DMS79 treated with DMSO at 0.1 percent for 48 hours (cell line): Measurements from ENCODE around the gene ZDHHC9.
A peak's percentile ranks its signal among the peaks of the same experiment; 100 is the strongest.

ENCODE experiments used
- DNase-seq: peaks from one replicate; lab custom pipeline; 2025; lab: John Stamatoyannopoulos, UW

Gene ZDHHC9

DNA sequence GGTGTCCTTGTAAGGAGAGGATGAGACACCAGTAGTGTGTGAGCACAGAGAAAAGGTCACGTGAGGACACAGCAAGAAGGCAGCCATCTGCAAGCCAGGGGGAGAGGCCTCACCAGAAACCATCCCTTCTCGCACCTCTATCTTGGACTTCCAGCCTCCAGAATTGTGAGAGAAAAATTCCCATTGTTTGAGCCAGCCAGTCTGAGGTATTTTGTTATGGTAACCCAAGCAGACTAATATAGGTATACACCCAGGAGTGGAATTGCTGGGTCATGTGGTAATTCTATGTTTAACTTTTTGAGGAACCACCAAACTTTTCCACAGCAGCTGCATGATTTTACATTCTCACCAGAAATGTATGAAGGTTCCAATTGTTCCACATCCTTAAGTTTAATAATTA lies 25.6 kb downstream of the ZDHHC9 start:
- DNase-seq = no peak

DNA sequence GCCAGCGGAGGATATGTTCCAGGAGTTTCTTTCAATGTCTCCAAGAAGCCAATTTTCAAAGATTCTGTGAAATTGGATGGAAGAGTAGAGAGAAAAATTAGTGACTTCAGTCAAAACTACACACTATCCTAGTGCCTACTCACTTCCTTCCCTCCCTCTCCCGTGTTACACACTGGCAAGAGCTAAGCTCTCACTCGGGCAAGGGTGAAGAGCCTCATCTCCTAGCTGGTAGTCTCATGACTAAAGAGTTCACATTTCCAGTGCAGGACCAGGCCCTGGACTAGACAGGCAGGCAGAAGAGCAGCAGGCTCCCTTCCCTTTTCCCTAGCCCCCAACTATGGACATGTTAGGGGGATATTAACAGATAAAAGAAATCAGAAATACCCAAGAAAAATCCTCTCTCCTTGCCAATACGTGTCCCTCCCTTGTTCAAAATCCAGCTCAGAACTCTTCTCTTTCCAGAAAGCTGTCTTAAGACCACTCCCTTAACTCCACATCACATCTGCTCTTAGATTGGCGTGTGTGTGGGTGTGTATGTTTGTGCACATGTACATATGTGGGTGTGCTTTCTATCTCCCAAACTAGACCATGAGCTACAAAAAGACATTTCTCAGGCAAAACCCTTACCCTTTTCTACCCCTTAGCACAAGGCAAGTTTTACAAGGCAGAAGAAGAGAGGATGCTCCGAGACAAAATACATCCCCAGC lies 29.9 kb downstream of the ZDHHC9 start:
- DNase-seq = no peak

DNA sequence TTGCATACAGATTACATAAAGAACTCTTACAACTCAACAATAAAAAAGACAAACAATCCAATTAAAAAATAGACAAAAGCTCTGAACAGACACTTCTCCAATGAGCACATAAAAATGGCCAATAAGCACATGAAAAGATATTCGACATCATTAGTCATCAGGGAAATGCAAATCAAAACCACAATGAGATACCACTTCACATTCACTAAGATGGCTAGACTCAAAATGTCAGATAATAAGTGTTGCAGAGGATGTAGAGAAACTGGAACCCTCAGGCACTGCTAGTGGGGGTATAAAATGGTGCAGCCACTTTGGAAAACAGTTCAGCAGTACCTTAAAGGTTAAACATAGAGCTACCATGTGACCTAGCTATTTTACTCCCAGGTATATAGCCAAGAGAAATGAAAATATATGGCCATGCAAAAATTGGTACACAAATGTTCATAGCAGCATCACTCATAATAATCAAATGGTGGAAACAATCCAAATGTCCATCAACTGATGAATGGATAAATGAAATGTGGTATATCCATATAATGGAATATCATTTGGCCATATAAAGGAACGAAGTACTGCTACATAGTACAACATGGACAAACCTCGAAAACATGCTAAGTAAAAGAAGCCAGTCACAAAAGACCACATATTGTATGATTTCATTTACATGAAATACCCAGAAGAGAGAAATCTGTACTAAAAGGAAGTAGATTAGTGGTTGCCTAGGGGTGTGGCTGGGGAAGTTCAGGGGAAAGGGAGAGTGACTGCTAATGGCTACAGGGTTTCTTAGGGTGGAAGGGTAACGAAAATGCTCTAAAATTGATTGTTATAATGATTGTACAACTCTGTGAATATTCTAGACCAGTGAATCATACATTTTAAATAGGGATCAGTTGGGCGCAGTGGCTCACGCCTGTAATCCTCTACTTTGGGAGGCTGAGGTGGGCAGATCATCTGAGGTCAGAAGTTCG lies 34.6 kb downstream of the ZDHHC9 start:
- no peak for DNase-seq

DNA sequence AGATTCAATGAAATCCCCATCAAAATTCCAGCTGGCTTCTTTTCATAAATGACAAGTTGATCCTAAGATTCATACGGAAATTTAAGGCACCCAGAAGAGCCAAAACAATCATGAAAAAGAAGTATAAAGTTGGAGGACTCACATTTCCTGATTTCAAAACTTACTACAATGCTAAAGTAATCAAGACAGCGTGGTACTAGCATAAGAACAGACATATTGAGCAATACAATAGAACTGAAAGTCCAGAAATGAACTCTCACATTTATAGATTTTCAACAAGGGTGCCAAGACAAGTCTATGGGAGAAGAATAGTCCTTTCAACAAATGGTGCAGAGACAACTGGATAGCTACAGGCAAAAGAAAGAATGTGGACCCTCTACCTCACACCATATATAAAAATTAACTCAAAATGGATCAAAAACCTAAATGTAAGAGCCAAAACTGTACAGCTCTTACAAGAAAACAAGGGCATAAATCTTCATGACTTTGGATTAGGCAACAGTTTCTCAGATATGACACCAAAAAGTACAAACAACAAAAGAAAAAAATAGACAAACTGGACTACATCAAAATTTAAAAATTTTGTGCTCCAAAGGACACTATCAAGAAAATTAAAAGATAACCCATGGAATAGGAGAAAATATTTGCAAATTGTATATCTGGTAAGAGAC lies 35.4 kb downstream of the ZDHHC9 start:
- no peak for DNase-seq

DNA sequence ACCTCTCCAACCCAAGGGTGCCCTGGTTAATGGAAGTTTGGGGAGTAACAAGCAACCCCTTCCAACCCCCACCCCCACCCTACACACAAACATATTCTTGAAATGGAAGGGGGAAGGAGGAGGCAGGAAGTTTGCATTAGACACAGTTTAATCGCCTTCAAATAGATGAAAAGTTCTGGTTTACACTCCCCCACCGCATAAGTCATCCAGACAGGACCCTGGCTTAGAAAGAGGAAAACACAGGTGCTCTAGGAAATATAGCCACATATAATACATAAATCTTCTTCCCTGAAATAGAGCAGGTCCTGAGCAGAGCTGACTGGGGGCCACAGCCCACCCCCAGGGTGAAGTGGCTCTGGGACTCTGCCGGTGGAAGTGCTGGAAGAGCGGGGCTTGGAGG lies 38.9 kb downstream of the ZDHHC9 start:
- no peak for DNase-seq

DNA sequence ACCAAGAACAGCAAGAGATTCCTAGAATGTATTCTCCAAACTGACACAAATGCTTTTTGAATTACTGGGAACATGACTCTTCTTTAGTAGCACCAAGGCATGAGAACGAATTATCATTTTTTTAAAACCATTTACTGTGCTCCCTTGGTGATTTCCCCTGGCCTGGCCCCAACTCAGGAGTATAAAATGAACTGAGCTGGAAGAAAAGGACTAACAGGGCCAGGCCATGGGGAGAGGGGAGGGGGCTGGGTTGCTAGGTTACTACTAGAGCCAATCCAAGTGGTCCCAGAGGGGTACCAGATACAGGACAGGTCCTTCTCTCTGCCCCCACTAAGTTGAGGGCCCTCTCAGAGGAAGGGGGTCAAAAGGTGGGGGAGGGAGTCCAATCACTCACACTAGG lies 40.8 kb downstream of the ZDHHC9 start:
- peak; percentile 9 for DNase-seq

DNA sequence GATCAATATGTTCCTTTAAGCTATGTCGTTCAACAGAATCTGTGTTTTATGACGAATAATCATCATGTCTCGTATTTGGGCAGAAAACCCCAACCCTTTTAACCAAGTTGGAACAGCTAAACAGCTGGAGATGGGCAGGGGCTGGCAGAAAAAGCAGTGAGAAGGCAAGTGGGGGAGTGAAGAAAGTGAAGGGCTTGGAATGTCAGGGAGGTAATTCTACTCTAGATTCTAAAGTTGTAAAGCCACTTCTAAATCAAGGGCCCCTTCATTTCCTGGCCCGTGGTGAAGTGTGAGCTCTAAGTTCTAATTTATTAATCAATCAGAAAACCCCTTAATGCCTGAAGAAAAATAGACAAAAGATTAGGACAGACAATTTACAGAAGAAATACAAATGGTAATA lies 43.5 kb downstream of the ZDHHC9 start:
- DNase-seq = peak; percentile 18

DNA sequence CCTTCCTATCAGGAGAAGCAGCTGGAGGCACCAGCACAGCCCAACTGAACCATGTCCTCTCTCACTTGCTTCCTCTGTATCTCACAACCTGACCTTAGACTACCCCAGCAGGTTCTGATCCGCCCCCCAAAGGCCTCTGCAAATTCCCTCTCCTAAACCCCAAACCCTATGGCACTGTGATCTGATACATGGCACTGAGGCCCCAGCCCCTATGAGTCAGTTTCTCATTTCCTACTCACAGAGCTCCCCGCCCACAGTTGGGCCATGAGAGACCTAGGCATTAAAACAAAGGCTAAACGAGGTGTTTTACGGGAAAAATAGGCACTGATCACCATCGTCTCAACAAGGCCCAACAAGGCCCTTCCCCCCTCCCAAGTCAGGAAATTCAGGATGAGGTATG lies 44.8 kb downstream of the ZDHHC9 start:
- no peak for DNase-seq

DNA sequence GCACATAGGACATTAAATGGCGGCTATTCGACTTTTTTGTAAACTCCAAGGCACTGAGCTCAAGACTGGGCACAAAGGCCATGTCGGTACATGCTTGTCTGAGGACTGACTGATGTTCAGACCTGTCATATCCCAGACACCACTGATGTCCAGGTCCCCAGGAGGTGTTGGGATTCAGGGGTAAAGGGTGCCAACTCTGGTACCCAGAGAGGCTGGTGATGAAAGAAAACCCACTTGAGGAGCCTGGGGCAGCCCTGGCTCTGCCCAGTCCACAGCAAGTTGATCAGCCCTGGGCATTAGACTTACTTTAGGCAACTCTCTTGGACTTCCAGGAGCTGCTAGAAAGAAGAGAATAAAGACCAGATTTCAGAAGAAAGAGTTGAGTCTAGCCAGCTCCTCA lies 45.2 kb downstream of the ZDHHC9 start:
- DNase-seq = no peak

DNA sequence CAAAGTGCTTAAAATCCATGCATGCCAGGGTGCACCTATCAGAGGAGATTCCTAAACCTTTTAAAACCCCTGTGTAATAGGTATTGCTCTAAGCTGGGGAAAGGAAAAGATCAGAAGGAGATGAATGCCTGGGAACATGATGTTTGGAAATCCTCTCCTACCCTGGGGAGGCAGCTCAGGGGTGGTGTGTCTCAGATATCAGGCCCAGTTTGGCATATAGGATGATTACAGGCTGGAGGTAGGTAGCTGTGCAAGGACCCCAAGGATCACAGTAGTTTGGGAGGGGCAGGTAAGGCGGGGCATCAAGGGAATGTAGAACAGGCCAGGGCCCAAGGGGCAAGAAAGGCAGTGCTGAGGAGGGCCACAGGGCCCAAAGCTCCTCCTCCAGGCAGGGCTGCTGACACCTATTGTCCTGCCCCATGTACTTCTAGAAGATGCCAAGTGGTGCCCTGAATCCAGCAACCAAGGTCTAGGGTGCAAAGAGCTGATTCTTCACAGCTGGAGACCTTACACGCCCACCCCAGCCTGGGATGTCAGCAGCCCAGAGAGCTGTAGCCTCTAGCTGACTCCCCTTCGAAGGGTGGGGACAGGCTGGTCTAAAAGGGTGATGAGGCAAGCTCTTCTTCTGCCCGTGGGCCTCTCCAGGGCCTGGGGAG lies 46.3 kb downstream of the ZDHHC9 start:
- no peak for DNase-seq

DNA sequence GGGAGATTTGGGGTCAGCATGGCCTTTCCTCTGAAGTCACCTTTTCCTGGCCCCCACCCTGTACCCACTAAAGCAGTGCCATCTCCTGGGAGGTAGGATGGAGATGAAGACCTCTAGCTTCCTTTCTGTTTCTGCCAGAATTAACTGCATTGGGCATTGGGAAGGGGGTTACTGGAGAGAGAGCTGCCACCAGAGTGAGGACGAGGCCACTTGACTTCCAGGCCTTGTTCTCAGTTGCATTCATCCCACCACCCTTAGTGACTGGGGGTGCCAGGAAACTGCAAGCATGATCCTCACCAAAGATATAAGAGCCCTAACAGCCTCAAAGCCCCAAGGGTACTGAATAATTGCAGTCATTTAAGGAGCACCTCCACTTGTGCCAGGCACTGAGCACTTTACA lies 48.1 kb downstream of the ZDHHC9 start:
- DNase-seq = no peak

DNA sequence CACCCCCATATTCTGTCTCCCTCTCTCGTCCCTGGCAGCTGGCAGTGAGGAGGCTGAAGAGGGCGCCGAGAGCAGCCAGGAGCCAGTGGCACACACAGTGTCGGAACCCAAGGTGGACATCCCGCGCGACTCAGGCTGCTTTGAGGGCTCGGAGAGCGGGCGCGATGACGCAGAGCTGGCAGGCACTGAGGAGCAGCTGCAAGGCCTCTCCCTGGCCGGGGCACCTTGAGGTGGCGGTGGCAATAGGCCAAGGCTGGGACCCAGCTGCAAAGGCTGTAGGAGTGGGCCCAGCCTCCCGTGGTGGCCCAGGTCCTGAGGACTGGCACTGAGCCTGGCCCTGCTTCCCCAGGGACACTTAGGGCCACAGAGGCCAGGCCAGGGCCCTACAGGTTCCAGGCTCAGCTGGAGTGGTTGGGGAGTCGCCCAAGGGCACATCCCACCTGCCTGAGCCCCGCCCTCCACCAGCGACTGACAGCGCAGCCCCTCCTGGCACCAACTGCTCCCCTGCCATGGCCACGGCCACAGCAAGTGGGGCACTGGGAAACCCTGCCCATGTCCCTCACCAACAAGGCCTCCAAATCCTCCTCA lies 50.0 kb downstream of the ZDHHC9 start:
- DNase-seq = peak; percentile 83

DNA sequence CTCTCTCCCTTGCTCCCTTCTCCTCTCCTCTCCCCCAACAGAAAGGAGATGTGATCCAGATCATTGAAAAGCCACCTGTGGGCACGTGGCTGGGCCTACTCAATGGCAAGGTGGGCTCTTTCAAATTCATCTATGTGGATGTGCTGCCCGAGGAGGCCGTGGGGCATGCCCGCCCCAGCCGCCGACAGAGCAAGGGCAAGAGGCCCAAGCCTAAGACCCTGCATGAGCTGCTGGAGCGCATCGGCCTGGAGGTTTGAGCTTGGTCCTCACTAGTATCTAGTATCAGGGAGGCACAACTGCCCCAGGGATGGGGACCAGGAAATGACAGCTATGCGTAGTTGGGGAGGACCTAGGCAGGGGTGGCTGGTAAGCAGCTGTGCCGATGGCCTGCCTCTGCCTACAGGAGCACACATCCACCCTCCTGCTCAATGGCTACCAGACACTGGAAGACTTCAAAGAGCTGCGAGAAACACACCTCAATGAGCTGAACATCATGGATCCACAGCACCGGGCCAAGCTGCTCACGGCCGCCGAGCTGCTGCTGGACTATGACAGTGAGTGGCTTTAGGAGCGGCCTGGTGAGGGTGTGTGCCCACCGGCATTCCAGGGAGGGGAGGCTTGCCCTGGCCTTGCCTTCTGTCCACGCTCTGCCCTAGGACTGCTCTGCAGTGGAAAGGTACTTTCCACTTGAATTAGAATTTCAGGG lies 50.9 kb downstream of the ZDHHC9 start:
- DNase-seq = no peak

DNA sequence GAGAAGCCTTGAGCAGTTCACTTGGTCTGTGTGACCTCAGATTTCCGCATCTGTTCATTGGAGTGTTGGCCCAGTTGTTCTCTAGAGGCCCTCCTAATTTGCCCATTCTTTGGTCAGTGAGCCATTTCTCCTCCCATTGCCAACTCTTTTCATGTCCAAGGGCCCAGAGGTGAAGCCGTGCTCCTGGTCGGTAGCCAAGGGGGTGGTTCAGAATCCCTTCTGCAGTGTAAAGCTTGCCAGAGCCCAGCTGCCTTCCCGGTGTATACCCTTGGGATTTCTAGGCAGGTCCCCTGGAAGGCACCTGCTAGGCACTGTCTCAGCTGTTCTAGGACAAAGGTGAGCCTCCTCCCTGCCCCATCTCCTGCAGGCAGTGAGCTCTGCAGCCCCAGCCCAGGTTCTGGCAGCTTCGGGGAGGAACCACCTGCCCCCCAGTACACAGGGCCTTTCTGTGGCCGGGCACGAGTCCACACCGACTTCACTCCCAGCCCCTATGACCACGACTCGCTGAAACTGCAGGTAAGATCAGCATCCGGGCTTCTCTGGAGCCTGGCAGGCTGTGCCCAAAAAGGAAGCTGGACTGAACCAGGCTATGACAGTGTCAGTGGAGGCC lies 51.6 kb downstream of the ZDHHC9 start:
- DNase-seq = peak; percentile 13

DNA sequence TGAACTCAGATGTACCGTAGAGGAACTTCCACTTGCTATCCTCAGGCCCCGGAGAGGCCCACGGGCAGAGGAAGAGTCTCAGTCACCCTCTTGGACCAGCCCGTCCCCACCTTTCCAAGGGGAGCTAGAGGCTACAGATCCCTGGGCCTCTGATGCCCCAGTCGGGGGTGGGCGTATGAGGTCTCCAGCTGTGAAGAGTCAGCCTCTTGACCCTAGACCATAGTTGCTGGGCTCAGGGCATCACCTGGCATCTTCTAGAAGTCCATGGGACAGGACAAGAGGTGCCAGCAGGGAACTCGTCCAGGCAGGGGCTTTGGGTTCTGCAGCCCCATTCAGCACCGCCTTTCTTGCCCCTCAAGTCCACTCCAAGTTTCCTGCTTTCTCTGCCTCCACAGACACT lies 52.4 kb downstream of the ZDHHC9 start:
- DNase-seq = no peak

DNA sequence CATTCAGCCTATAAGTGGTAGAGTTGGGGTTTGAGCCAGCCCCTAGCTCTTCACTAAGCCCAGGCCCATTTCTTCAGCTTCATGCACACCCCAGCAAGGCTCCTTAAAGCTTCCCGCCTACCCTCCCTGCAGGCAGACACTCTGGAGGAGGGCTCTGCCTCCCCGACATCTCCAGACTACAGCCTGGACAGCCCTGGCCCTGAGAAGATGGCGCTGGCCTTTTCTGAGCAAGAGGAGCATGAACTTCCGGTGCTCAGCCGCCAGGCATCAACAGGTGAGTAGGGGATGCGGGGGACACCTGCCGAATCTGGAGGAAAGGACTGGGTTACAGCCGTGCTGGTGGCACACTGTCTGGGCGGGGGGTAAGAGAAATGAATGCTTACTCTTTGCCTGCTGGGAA lies 52.9 kb downstream of the ZDHHC9 start:
- no peak for DNase-seq

DNA sequence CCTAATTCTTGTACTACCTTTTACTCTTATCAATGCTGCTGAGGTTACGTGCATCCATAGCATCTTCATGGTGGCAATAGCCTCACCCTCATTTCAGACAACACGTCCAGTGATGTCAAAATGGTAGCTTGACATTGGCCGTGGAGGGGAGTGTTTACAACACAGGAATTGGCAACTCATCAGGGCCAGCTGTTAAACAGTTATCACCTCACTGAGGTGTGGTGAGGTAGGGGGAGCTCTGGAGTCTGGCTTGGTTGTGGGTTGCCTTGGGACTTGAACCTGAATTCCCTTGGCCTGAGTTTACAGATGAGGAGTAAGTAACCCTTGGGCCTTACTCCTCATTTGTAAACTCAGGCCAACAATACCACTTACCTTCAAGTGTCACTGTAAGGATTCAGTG lies 53.5 kb downstream of the ZDHHC9 start:
- DNase-seq = no peak

DNA sequence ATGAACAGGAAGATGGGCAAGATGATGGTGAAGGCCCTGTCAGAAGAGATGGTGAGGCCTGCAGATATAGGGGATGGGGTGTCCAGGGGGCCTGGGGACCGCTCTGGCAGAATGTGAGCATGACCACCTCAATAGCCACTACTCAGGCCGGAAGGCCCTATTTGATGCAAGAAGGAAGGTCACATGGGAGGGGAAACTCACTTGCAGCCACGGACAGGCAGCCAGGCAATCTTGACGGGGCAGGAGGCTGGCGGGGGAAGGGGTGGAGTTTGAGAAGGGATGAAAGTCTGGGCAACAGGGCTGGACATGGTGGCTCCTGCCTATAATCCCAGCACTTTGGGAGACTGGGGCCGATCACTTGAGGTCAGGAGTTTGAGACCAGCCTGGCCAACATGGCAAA lies 55.2 kb downstream of the ZDHHC9 start:
- no peak for DNase-seq

DNA sequence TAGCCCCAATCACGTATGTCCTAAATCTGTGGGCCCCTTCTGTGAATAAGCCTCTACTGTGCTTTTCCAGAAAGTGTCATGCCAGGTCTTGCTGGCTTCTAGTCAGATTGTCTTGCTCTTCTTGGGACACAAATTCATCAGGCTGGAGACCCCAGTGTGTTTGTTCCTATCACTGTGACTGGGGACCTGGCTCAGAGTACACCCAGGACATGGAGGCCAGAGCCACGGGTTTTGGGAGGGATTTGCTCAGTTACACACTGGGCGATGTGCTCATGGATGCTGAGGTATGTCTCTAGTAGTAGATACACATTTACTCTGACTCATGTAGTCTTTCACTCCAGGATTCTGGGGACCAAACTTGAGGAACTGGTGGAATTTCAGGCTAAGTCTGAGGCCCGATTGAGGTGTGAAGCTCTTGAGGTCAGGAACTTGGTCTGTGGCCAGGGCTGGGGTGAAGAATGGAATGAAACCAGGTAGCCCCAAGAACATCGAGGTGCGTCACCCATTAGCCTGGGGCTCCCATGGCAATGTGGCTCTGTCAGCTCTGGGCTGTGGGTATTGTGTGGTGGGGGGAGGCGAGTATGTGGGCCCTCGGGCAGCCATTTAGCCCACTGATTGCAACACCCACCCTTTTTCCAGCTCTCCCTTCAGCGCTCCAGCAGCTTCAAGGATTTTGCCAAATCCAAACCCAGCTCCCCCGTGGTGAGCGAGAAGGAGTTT lies 56.2 kb downstream of the ZDHHC9 start:
- no peak for DNase-seq

DNA sequence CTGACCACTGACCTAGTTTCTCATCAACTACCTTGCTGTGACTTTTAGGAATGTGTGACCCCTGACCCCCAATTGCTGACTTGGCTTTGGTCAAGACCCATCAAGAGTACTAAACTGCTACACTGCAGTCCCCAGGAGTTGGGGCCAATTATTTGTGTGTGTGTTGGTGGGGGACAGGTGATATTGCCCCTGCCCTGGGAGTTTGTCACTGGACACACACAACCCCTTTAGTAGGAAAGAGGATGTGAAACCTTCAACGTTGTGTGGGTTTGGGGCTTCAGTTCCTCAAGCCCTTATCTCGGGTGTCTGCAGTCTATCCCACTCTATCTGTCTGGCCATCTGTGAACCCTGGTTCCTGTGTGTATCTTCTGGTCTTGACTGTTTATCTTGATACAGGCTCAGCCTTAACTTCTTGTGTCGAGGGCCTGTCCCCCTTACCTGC lies 57.5 kb downstream of the ZDHHC9 start:
- no peak for DNase-seq
